NCI-H2196 treated with DMSO at 0.1 percent for 48 hours (cell line): Measurements from ENCODE around the gene SNRNP200.
"Not testable (repeated sequence)": the region's sequence is repeated elsewhere in the genome, so short reads cannot be mapped to it uniquely, and the experiment has no call there.

Source experiments
- DNase-seq: peaks from one replicate; lab custom pipeline; 2025; ENCODE audit not compliant: unreplicated experiment; lab: John Stamatoyannopoulos, UW

Gene SNRNP200

DNA sequence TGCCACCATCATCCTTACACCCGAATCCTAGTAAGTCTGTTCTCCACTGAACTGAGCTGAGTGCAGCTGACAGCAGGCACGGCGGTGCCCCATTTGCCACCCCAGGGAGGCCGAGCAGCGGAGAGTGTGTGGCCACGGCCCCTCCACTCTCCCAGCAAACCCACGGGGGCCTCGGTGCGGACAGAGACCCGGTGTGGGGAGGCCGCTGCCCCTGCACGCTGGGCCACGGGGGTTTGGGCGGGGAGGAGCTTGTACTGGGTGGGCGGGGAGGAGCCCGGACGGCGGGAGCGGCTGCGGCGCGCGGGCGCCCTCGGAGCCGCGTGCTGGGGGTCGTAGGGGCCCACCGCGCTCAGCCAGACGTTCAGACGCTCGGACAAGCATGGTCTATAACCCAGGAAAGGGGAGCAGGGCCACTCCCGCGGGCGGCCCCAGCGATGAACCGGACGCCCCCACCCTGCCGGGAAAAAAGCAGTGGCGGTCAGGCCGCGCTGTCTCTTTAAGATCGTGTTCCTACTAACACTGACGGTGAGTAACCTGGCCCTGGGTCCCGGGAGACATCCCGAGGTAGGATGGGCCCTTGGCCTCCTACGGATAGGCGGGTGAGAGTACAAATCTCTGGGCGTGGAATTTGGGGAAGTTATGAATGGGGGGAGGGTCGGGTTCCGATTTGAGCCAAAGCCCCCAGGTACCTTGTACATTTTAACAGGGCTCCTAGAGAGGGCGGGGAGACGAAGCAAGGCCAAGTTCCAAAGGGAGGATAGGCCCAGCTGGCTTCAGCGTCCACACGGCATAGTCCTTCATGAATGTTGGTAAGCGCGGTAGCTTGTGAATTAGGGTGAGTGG, 19.9 kb upstream of the SNRNP200 start, which contains the start of gene ITPRIPL1:
ITPRIPL1 (plus strand) TSS at position 277 of the 843 bp plus-strand sequence; CDS start at position 800, 523 bp downstream.
- DNase-seq, result no peak

DNA sequence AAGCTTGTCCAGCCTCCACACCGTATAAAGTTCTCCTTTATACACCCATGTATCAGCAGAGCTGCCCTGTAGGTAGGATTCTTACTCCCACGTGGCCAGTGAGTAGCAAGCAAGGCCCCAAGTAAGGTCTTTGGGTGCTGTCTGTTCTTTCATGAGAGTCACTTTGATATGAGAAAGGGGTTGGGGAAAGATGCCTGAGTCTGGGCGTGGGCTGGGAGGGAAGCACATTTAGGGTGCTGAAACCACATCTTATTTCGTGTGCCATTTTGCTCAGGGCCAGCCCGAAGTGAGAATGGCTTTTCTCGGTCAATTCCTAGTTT, 19.3 kb upstream of the SNRNP200 start:
- DNase-seq, result no peak

DNA sequence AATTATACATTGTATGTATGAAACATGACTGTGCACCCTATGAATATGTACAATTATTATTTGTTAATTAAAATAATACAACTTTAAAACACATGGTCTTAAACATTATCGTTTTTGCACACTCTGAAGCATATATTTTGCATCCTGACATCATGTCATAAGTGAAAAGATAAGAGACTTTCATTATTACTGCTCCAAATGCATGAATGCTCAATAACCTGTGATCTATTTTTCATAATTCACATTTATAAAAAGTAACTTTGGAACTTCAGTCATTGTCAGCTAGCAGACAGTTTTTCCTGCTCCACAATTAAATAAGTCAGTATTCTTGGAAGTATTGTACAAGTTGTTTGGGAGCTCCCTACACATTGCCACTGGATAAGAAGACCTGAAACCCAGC, 18.5 kb upstream of the SNRNP200 start:
- DNase-seq, result no peak

DNA sequence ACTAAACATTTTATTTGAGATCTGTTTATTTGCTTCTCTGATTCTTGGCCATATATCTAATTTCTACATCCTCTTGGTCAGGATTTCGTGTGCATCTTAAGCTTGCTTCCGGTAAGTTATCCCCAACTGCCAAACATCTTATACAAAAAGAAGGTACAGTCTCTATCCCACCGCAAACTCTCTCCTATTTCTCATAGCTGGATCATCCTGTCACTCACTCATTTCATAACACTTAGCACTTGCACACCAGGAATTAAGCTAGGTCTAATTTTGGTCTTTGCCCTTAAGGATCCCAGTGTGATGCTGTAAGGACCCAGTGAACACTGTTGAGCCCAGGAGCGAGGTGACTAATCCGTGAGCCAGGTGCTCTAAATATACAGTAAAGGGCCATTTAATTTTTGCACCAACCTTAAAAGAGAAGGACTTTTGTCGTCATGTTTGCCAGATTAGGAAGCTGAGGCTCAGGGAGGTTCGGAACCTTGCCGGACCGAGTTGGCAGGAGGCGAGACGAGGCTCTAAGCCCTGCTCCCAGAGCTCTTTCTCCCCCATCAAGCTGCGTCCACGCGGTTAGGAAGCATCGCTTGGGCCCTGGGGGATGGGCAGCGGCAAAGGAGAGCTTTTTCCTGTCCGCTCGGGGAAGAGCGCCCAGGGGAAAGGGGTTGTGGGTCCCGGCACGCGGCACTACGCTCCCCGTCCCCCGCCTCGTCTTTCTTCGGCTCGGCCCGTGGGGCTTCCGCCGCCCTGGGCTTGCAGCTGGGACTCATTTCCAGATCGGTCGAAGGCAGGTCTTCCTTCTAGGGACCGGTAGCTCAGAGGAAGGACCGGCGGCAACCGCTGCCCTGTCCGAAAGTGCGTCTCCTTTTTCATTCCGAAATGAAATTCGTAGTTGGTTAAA, 15.6 kb upstream of the SNRNP200 start:
- DNase-seq, result no peak

DNA sequence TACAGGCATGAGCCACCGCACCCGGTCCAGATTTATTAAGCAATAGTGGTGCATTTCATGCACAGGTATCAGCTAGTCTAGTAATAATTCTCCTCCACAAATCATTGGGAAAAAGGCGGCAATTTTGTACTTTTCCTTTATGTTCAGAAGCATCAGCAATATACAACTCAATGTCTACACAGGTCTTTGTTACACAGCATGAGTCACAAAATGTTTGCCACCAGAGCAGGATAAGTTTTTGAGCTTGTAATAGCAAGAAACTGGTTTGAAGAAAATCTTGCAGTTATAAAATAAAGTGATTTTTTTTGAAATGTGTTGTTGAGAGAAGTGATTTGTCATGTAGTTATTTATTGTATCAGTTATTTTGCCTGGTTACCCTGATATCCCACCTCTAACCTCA, 15.0 kb upstream of the SNRNP200 start:
- no peak for DNase-seq

DNA sequence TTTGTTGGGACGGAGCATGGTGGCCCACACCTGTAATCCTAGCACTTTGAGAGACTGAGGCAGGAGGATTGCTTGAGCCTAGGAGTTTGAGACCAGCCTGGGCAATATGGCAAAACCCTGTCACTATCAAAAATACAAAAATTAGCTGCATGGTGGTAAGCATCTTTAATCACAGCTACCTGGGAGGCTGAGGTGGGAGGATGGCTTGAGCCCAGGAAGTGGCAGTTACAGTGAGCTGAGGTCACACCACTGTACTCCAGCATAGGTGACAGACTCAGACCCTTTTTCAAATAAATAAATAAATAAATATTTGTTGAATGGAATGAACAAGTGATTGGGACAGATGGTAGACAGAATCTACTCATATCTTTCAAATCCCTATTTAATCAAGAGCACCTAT, 14.1 kb upstream of the SNRNP200 start:
- no peak for DNase-seq

DNA sequence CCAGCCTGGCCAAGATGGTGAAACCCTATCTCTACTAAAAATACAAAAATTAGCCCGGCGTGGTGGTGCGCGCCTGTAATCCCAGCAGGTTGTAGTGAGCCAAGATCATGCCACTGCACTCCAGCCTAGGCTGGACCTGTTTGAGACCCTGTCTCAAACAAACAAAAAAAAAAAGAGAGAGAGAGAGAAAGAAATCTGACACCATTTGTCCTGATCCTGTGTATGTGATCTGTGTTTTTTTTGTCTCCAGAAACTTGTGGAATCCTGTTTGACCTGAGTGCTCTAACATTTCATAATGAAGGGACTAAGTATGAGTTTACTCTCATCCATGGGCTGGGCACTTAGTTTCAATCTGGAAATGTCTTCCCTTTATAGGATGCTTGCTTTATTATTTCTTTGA, 13.4 kb upstream of the SNRNP200 start:
- no peak for DNase-seq

DNA sequence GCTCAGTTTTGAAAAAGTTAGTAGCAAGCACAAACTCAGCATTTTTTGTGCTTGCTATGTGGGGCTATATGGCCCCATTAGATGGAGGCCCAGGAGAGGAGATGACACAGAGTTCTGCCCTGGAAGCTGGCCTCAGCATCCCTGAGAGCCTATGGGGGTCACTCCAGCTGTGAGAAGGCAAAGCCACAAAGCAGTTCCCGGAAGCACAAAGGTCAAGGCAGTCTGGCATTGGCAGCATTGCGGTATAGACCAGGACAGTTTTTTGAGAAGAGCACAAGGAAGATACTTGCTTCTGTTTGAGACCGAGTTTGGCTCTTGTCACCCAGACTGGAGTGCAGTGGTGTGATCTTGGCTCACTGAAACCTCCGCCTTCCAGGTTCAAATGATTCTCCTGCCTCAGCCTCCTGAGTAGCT, 12.2 kb upstream of the SNRNP200 start:
- no peak for DNase-seq

DNA sequence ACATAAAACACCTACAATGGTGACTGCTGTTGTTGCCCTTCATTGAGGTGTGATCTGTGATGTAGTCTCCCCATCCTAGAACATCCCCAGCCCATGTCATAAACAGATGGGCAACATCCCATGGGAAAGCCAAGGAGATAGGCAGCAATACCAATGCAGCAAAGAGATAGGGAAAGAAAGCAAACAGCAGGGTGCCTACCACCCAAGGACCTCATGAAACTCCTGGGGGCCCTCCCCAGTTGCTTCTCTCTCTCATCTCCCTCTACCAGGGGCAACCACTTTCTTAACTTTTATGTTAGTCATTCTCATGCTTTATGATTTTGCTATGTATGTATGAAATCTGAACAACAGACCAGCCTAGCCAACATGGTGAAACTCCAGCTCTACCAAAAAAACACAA, 11.7 kb upstream of the SNRNP200 start:
- no peak for DNase-seq

DNA sequence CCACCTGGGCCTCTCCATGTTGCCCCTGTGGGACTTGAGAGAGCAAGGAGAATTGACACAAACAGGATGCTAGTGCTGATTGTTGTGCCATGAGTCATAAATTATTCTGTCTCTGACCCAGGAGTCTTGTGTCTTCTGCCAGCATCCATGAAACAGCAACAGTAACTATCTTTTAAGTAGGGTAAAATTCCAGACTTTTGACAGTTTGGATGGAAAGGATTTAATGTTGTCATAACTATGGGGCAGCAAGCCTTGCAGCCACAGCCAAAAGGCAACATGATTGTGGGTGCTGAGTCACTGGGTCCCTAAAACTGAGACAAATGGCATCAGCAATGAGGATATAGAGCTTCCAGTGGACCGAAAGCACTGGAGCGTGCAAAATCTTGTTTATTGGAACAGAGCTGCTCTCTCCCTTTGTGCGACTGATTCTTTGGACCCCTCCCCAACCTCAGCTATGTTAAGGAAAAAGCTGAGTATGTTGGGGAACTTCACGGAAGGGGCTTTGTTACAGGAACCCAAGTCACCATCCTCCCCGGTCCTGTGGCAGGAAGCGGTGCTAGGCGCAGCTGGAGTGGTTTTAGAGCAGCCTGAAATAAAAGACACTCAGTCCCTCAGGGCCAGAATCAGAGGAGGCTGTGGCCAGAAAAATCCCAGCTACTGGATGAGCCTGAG, 10.2 kb upstream of the SNRNP200 start:
- DNase-seq, result no peak

DNA sequence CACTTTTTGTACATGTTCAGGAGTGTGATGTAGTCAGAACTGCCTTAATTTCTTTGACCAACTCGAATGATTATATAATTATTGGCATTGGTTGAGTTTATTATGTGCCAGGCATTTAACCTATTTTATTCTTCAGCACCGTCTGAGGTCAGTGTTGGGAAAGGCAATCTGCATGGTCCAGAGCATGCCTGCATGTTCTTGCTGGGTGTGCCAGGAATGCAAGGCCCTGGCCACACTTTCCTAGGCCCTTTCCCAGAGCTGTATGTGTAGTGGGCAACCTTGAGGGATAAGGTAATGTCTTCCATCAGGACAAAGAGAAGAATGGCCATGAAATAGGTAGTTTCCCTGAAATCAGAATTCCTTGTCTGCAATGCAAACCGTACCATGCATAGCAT, 9.7 kb upstream of the SNRNP200 start:
- no peak for DNase-seq

DNA sequence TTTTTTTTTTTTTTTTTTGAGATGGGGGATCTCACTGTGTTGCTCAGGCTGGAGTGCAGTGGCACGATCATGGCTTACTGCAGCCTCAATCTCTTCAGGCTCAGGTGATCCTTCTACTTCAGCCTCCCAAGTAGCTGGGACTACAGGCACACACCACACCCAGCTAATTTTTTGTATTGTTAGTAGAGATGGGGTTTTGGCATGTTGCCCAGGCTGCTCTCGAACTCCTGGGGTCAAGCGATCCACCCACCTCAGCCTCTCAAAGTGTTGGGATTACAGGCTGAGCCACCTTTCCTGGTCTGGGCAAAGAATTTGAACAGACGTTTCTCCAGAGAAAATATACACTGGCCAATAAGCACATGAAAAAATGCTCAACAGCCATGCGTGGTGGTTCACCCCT, 2.9 kb upstream of the SNRNP200 start:
- no peak for DNase-seq

DNA sequence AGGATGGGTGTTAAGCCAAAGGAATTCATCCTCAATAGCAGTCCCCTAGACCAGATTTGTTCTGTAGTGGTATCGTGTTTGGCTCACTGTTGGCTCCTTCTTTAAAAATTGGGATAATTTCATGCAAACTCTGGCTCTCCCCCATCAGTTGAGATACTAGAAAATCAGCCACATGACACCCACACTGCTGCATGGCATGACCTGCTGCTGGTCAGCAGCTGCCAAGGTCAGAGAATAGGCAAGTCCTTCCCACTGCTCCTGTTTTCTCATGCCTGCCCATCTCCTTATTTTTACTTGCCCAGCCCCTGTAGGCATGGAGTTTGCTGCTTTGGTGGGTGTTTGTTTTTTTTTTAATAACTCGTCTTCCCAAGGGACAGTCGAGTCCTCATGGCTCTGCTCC, 1.0 kb upstream of the SNRNP200 start:
- DNase-seq, result no peak

DNA sequence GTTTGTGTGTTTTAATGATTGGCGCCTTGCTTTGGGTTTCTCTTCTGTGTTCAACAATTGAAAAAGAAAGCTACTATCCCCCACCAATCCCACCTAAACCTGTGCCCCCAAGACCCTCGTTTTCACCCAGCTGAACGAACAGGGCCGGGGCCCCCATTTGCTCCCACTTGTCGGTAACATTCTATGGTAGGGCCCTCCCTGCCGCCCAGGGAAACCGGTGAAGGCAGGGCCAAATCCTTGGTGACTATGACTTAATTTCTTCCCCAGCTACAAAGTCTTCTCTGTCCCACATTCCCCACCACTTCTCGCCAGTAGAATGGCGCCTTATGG, 598 bp upstream of the SNRNP200 start:
- no peak for DNase-seq

DNA sequence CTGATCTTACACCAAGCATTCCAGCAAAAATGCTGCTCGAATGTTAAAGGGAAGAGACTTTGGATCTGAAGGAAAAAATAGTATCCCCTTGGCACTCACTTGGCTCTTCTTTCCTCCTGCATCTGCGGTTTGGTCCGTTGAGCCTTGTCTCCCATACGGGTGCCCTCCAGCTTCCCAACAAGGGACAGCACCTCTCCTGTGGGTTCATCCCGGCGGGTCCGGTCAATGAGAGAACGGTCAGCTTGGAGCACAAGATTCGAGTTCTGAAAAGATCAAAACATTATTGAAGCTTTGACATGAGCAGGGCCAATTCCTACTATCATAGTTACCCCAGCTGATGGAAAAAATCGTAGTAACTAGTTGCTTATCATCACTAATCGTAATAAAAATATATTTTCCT, 740 bp downstream of the SNRNP200 start:
- DNase-seq, result no peak

DNA sequence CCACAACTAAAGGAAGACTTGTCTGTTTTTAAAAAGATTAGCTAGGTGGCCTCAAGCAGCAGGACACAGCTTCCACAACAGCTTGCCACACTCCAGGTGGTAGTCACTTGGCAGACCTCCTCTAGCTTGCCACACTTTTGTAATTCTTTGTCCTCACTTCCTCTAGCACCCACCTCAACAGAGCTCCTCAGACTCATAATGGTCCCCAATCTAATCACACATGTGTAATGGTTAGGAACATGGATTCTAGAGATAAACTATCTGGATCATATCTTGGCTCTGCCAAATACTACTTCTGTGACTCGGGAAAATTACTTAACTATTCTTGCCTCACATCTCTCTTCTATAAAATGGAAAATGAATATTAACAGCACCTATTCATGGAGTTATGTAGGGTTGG, 3.5 kb downstream of the SNRNP200 start:
- DNase-seq, result no peak

DNA sequence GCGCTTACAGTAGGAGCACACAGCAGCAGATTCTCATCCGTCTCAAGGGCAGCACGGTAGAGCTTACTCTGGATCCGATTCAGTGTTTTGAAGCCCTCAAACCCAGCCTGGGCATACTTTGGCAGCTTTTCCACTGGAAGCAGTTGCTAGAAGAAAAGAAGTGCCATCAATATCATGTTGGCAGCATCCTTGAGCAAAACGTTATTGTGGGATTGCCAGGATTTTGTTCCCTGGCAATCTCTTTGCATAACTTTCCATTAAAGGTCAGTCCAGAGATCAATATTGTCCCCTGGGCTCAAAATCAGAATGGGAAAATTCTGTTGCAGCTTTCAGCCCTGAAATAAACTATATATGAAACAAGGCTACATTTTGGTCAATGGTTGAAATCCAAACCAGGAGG, 8.4 kb downstream of the SNRNP200 start:
- DNase-seq, result no peak

DNA sequence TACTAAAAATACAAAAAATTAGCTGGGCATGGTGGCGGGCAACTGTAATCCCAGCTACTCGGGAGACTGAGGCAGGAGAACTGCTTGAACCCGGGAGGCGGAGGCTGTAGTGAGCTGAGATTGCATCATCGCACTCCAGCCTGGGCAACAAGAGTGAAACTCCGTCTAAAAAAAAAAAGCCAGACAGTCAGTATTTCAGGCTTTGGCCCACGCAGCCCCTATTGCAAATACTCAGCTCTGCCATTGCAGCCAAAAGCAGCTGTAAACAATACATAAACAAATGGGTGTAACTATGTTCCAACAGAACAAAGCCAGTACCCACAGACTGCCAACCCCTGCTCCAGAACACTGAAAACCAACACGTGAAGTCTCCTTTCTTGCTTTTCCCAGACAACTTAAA, 11.1 kb downstream of the SNRNP200 start:
- DNase-seq, result not testable (repeated sequence)

DNA sequence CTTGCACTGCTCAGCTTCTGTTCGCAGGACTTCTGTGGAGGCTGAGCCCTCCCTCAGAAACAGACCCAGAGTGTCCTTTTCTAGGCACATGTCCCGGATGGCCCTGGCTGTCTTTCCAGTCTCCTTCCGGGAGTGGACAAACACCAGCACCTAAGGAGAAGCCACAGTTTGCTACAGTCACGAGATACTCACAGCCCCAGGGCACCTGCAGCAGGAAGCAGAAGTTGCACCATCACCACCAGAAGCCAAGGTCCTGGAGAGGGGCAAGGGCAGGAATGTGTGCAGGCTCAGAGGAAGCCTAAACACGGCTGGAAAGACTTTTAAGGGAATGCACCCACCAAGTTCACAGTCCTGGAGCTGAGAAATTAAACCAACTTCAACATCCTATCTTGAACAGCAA, 13.6 kb downstream of the SNRNP200 start:
- no peak for DNase-seq

DNA sequence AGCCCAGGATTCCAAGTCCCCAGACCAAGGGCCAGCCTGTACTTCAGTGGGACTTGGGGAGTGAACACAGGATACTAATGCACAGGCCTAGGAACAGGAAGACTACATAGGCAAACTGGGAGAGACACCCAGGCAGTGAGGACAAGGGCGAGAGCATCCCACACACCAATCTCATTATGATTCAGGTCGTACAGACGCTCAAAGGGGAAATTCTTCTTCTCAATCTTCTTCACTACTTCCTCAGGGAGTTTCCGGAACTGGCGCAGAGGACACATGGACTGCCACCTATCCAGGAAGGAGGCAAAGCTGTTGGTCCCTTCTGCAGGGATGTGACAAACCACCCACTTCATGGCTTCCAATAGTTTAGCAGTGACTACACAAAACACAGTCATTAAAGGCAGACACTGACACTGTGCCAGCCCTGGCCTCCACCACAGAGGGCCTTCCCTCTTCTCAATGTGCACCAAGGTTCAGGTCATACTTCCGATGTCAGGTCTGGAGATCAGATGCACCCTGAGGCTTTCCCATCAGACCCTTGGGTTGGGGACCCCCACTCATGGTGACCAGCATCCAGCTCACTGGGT, 18.0 kb downstream of the SNRNP200 start:
- DNase-seq, result no peak

DNA sequence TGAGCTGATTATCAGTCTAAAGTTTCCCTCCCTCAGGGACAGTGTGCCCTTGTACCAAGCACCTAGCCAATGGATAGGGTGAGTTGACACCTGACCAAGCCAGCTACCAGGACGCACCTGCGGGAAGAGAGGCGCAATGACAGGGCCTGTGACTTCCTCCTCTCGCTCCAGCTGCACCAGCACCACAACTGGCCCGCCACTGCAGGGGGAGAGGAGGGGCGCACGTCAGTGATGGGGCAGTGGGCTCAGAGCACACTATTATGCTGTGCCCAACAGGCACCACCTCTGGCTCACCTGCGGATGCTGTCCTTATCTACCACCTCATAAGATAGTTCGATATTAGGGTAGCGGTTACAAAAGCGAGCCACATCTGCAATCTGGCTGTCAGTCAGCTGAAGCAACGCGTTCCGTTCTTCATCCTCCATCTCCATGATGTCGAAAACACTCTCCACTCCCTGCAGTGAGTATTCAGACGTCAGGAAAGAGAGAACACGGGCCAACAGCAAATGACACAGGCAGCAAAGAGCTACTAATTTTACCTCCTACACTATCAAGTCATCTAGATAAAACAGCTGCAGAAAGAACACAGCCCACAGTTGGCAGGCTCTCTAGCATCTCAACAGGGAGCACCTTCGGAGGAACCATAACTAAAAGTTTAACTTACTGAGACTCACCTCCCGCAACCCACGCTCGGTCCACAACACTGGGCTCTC, 28.4 kb downstream of the SNRNP200 start:
- no peak for DNase-seq
